Measurements from ENCODE around the gene DNAH14.

GRCh38 chr1:225396357-225396756, 466.9 kb downstream of the DNAH14 start:
- no peak for TF ChIP-seq RAD21 (CRISPR knock-in tag; conservative IDR thresholded peaks at IDR 0.05 in 1 of 2, IDR thresholded peaks at IDR 0.05 in 1 of 2)
- TF ChIP-seq TEAD1 (CRISPR knock-in tag; IDR thresholded peaks at IDR 0.05): no peak
- TF ChIP-seq THRB (CRISPR knock-in tag; conservative IDR thresholded peaks at IDR 0.05): no peak
- TF ChIP-seq ZFX (CRISPR knock-in tag; IDR thresholded peaks at IDR 0.05): no peak
- TF ChIP-seq ID3 (CRISPR knock-in tag; IDR thresholded peaks at IDR 0.05): no peak
- TF ChIP-seq ID3 (tag; IDR thresholded peaks at IDR 0.05): no peak

Data from K562 (cell line).